Measurements from ENCODE around the gene CNIH3.
A peak's percentile ranks its signal among the peaks of the same experiment; 100 is the strongest.

CNIH3 gene

DNA sequence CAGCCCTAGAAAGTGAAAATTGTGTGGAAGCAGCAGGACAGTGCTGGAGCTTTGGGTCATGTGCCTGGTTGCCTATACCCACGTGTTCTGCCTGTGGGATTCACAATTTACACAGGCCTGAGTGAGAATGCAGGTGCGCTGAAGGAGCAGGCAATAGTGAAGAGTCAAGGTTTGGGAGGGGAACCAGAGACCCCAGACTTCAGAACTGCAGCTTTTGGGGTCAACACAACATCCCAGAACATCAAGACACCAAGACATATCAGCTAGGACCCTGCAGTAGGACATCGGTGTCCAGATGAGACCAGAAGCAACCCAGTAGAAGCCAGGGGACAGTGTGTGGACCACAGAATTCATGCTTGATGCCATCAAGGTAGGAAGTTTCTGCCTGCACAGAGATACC lies 29.1 kb upstream of the CNIH3 start:
- Histone ChIP-seq H3K27ac (no peak overlapping the region), H3K4me3 (no peak overlapping the region), H3K4me1 (peaks cover 0 to 7% (median 2%) of the 10 kb centered on the region in 10 experiments; a peak in 11 of 20 replicates), H3K9me3 (replicated peaks in 1 of 11) (peaks cover 0 to 21% (median 0%) of the 10 kb centered on the region in 11 experiments; a peak in 5 of 22 replicates), H4K20me1 (no peaks in the 10 kb centered on the region), H3K4me2 (no peak overlapping the region), H3K27me3 (no peaks in the 10 kb centered on the region), H3K9ac (no peak overlapping the region), H3K36me3 (no peaks in the 10 kb centered on the region)
- no peak for TF ChIP-seq Cebpa-rat (IDR thresholded peaks at IDR 0.05)

DNA sequence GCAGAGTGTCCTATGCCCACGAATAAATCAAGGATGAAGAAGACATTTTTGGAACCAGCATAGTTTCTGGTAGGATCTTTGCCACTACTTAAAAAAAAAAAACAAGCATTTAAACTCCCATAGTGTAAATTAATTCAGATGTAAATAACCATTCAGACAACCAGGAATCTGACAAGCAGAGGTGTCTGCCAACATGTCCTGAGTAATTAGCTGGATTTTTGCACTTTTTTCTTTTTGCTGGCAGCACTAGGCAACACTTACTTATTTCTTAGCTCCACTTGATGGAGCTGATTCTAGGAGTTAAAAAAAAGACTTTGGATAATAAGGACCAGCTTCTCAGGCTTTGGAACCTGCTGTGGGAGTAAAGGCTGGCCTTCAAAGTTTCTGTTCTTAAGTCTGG lies 27.6 kb upstream of the CNIH3 start:
- H3K36me3 ChIP-seq: no peaks in the 10 kb centered on the region
- no peaks in the 10 kb centered on the region for H4K20me1 ChIP-seq
- peaks cover 0 to 21% (median 0%) of the 10 kb centered on the region in 11 experiments; a peak in 5 of 22 replicates for H3K9me3 ChIP-seq (replicated peaks in 1 of 11)
- no peak for TF ChIP-seq Cebpa-rat (IDR thresholded peaks at IDR 0.05)
- no peak overlapping the region for H3K27ac ChIP-seq
- no peak overlapping the region for H3K4me3 ChIP-seq
- H3K9ac ChIP-seq: no peak overlapping the region
- no peak overlapping the region for H3K4me2 ChIP-seq
- peaks cover 12 to 22% (median 15%) of the 10 kb centered on the region in 10 experiments for H3K4me1 ChIP-seq
- no peaks in the 10 kb centered on the region for H3K27me3 ChIP-seq

DNA sequence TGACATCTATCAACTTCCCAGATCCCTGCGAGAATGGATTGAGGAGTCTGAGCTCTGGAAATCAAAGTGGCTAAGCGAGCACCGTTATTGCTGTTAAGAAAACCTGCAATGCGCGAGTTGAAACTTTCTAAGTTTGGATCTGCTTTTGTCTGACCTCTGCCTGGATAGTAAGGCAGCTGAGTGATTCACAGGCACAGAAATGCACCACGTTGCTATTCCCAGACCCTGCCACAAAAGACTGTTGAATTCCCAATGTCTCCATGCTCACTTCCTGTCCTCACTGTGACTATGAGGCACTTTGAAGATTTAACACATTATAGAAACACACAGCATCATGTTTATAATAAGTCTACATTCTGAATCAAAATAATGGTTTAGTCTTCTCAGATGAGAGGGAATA lies 27.1 kb upstream of the CNIH3 start:
- H3K27ac ChIP-seq: no peak overlapping the region
- TF ChIP-seq Cebpa-rat (IDR thresholded peaks at IDR 0.05): no peak

DNA sequence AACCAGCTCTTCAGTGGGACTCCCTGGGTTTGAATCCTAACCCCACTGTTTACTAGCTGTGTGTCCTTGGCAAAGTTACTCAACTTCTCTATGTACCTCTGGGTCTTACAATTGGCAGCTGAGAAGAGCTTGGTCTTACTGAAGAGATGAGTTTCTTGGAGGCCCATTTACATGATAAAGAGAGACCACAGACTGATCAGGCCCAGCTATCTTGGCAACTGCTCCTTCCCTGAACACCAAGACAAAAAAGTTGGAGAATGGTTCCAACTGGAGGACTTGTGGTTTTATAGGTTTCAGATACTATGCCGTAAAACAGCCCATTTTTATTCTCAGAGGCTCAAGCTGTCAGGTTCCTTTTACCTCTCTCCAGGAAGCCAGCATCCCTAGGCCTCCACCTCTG lies 24.8 kb upstream of the CNIH3 start:
- no peak for TF ChIP-seq Cebpa-rat (IDR thresholded peaks at IDR 0.05)
- Histone ChIP-seq H3K27ac (no peak overlapping the region), H3K9me3 (replicated peaks in 1 of 11) (peaks cover 0 to 16% (median 0%) of the 10 kb centered on the region in 11 experiments; a peak in 3 of 22 replicates), H3K9ac (no peak overlapping the region), H3K4me1 (peaks cover 12 to 33% (median 15%) of the 10 kb centered on the region in 10 experiments), H3K4me3 (no peak overlapping the region), H3K27me3 (no peaks in the 10 kb centered on the region), H3K4me2 (peak overlapping the region in 2 of 11 experiments; percentile 80 to 89; a peak in 2 of 22 replicates), H3K36me3 (no peaks in the 10 kb centered on the region), H4K20me1 (no peaks in the 10 kb centered on the region)

More for the DNA sequence above, 27.1 kb upstream of the CNIH3 start:
- no peak overlapping the region for H3K4me2 ChIP-seq
- H3K9ac ChIP-seq: no peak overlapping the region
- H3K4me3 ChIP-seq: no peak overlapping the region
- H3K27me3 ChIP-seq: no peaks in the 10 kb centered on the region
- H3K4me1 ChIP-seq: peaks cover 12 to 27% (median 15%) of the 10 kb centered on the region in 10 experiments
- H4K20me1 ChIP-seq: no peaks in the 10 kb centered on the region
- peaks cover 0 to 21% (median 0%) of the 10 kb centered on the region in 11 experiments; a peak in 4 of 22 replicates for H3K9me3 ChIP-seq (replicated peaks in 1 of 11)
- H3K36me3 ChIP-seq: no peaks in the 10 kb centered on the region

DNA sequence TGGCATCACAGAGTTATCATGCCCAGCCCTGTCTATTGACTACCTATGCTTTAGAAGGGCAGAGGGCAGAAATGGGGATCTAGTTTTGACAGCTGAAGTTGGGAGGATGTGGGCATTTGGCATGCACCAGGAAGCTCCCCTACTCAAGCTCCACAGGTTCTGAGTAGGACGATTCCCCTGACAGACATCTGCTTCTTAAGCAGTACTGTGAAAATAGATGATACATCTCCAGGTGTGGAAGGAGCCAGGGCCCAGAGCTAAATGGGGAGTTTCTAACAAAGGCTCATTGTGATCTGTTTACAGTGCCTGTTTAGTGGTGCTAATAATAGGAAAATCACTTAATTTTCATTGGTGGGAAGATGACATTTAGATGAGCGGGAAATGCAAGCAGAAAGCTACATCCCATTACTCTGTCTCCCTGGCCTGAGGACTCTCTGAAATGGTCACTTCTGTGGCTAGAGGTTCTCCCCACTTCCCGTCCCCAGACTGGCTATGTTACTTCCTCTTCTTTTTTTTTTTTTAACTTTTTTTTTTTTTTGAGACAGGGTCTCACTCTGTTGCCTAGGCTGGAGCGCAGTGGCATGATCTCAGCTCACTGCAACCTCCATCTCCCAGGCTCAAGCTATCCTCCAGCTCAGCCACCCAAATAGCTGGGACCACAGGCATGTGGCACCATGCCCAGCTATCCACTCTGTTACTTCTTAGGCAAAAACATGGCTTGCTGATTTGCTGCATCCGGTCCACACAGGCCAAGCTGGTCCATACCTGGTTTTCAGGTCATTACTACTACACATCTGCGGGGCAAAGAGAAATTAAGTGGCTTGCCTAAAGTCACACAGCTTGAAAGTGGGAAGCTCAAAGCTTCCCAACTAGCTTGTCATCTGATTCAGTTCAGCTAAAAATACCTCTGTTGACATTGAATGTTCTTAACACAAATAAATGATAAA lies 23.2 kb upstream of the CNIH3 start:
- Histone ChIP-seq H3K9ac (no peak overlapping the region), H3K27ac (peak overlapping the region in 2 of 11 experiments; percentile 41 to 46; a peak in 3 of 22 replicates)
- TF ChIP-seq Cebpa-rat (IDR thresholded peaks at IDR 0.05): no peak

DNA sequence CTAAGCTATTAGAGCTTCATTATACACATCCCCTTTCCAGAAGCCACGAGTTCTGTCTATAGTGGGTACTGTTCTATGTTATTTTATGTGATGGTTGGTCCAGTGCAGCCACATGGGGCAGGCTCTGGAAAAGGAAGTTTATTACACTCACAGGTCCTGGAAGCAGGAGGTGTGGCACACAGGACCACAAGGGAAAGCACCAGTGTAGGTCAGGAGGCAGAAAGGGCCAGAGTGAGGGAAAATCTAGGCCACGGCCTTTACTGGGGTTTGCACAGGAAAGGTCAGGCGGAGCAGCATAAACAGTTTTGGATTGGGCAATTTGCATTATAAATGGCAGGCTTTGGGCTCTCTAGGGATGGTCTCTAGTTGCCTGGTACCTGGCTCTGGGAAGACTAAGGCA lies 21.8 kb upstream of the CNIH3 start:
- Histone ChIP-seq H3K4me1 (peaks cover 12 to 33% (median 15%) of the 10 kb centered on the region in 10 experiments), H3K36me3 (no peaks in the 10 kb centered on the region), H3K27me3 (no peaks in the 10 kb centered on the region), H3K4me2 (peak overlapping the region in 2 of 11 experiments; percentile 80 to 89; a peak in 2 of 22 replicates), H3K4me3 (no peak overlapping the region), H3K9ac (no peak overlapping the region), H4K20me1 (no peaks in the 10 kb centered on the region), H3K27ac (no peak overlapping the region), H3K9me3 (replicated peaks in 1 of 11) (no peaks in the 10 kb centered on the region)
- TF ChIP-seq Cebpa-rat (IDR thresholded peaks at IDR 0.05): no peak

More for the DNA sequence above, 23.2 kb upstream of the CNIH3 start:
- Histone ChIP-seq H3K27me3 (no peaks in the 10 kb centered on the region), H3K4me2 (peak overlapping the region; percentile 41 to 89 (median 63)), H3K4me3 (no peak overlapping the region), H4K20me1 (no peaks in the 10 kb centered on the region), H3K4me1 (peaks cover 12 to 33% (median 15%) of the 10 kb centered on the region in 10 experiments), H3K9me3 (replicated peaks in 1 of 11) (peaks cover 0 to 10% (median 0%) of the 10 kb centered on the region in 11 experiments; a peak in 2 of 22 replicates), H3K36me3 (no peaks in the 10 kb centered on the region)

DNA sequence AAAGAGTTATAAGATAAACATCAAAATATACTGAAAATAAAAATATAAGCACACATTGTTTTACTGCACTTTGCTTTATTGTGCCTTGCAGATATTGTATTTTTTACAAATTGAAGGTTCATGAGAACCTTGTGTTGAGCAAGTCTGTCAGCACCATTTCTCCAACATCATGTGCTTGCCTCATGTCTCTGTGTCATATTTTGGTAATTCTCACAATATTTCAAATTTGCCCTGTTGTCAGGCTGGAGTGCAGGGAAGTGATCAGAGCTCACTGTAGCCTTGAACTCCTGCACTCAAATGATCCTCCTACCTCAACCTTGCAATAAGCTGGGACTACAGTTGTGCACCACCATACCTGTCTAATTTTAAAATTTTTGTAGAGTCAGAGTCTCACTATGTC lies 21.3 kb upstream of the CNIH3 start:
- no peak for TF ChIP-seq Cebpa-rat (IDR thresholded peaks at IDR 0.05)
- Histone ChIP-seq H3K4me2 (peak overlapping the region in 1 of 11 experiments; percentile 80; a peak in 2 of 22 replicates), H3K27me3 (no peaks in the 10 kb centered on the region), H4K20me1 (no peaks in the 10 kb centered on the region), H3K27ac (no peak overlapping the region), H3K9ac (no peak overlapping the region), H3K36me3 (no peaks in the 10 kb centered on the region), H3K9me3 (replicated peaks in 1 of 11) (no peaks in the 10 kb centered on the region), H3K4me3 (no peak overlapping the region), H3K4me1 (peaks cover 12 to 33% (median 15%) of the 10 kb centered on the region in 10 experiments)

DNA sequence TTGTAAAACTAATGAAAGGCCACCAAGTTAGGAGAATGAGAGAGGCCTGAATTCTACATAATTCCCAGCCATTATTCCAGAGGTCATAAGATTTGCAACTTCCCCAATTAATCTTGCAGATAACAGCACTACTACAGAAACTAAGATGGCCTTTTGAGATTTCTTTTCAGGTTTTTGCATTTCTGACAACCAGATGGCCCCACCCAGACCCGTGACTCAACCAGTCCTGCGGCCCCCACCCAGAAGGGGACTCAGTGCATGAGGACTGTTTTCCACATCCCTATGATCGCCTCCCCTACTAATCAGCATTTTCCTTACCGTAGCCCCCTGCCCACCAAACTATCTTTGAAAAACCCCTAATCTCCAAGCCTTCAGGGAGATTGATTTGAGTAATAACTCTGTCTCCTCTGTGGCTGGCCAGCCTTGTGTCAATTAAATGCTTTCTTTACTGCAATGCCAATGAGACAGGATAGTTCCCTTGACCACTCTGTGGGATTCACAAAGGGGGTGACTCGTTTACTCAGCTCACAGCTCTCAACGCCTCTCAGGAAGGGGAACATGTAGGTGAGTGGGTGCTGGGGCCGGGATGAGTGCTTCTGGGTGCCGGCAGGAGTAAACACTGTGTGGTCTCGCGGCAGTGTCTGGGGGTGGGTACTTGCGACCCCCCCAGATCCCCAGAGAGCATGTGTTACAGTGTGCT lies 10.5 kb upstream of the CNIH3 start:
- no peak overlapping the region for H3K27ac ChIP-seq
- no peaks in the 10 kb centered on the region for H4K20me1 ChIP-seq
- no peaks in the 10 kb centered on the region for H3K36me3 ChIP-seq
- H3K9ac ChIP-seq: no peak overlapping the region
- peaks cover 0 to 5% (median 0%) of the 10 kb centered on the region in 10 experiments; a peak in 1 of 20 replicates for H3K4me1 ChIP-seq
- peaks cover 8 to 25% (median 13%) of the 10 kb centered on the region in 11 experiments; a peak in 20 of 22 replicates for H3K9me3 ChIP-seq (replicated peaks in 1 of 11)
- TF ChIP-seq Cebpa-rat (IDR thresholded peaks at IDR 0.05): no peak
- no peaks in the 10 kb centered on the region for H3K27me3 ChIP-seq
- H3K4me3 ChIP-seq: no peak overlapping the region
- no peak overlapping the region for H3K4me2 ChIP-seq

All from BLaER1 treated with 17β-estradiol and CSF1 and Interleukin-3, amounts not matched to agents 10 nM and 100 nM (cell line).